Brain microvascular endothelial cell (primary cell): ENCODE measurements around the gene GRP.
A peak's percentile ranks its signal among the peaks of the same experiment; 100 is the strongest.
"Not testable (repeated sequence)": the region's sequence is repeated elsewhere in the genome, so short reads cannot be mapped to it uniquely, and the experiment has no call there.

ENCODE experiments used
- DNase-seq: peaks from one replicate; pipeline ENCODE4 v3.0.0-alpha.2; 2020
- H3K27ac ChIP-seq: fragments of 250-450 bp; sonication (Bioruptor Pico); 2 replicates; pipeline ENCODE4 v1.5.1; 2020; ENCODE audit warnings: mild to moderate bottlenecking, moderate library complexity
- H3K27me3 ChIP-seq: fragments of 250-450 bp; sonication (Bioruptor Pico); replicated peaks from 2 replicates; pipeline ENCODE4 v1.5.1; 2020; ENCODE audit warnings: mild to moderate bottlenecking
- H3K36me3 ChIP-seq: fragments of 250-450 bp; sonication (Bioruptor Pico); replicated peaks from 2 replicates; pipeline ENCODE4 v1.5.1; 2020; ENCODE audit warnings: mild to moderate bottlenecking
- H3K4me3 ChIP-seq: 2 replicates; pipeline ENCODE4 v1.5.1; 2011; ENCODE audit warnings: low read depth, mild to moderate bottlenecking, control low read depth, low read length, moderate library complexity
- CTCF ChIP-seq: IDR thresholded peaks from 2 replicates; pipeline ENCODE4 v1.5.1; 2011; ENCODE audit warnings: low read depth, mild to moderate bottlenecking, moderate library complexity, low read length, control low read depth, inconsistent platforms; ENCODE audit errors: missing control alignments
- in situ Hi-C: cut with HindIII; loops from 2 replicates; pipeline ENCODE4 v1.10.0; 2017; ENCODE audit warnings: low sequenced_read_pairs, low pct_ligation_motif_present

The GRP gene

GRCh38 chr18:59238385-59238784 lies 18.4 kb downstream of the GRP start:
- in situ Hi-C loops: no loop called here
- H3K4me3 ChIP-seq: no peak overlapping the region
- TF ChIP-seq CTCF: no peak
- no peaks in the 10 kb centered on the region for H3K36me3 ChIP-seq
- no peak for DNase-seq
- H3K27me3 ChIP-seq: no peaks in the 10 kb centered on the region
- no peak overlapping the region for H3K27ac ChIP-seq

- Histone ChIP-seq H3K4me3 (no peak overlapping the region), H3K36me3 (no peaks in the 10 kb centered on the region), H3K27ac (no peak overlapping the region), H3K27me3 (peaks cover under 1% of the 10 kb centered on the region)
- TF ChIP-seq CTCF: no peak
- DNase-seq: no peak
- in situ Hi-C loops: no loop called here
Measured at GRCh38 chr18:59239642-59240041, 19.7 kb downstream of the GRP start.

GRCh38 chr18:59242906-59243305 lies 22.9 kb downstream of the GRP start:
- no peak for DNase-seq
- in situ Hi-C loops: no loop called here
- no peak overlapping the region for H3K27ac ChIP-seq
- peaks cover 17% of the 10 kb centered on the region for H3K27me3 ChIP-seq
- no peaks in the 10 kb centered on the region for H3K36me3 ChIP-seq
- no peak for TF ChIP-seq CTCF
- no peak overlapping the region for H3K4me3 ChIP-seq

GRCh38 chr18:59246796-59247195 lies 26.8 kb downstream of the GRP start:
- no peak for DNase-seq
- no peaks in the 10 kb centered on the region for H3K36me3 ChIP-seq
- no peak overlapping the region for H3K4me3 ChIP-seq
- H3K27ac ChIP-seq: no peak overlapping the region
- peaks cover 21% of the 10 kb centered on the region for H3K27me3 ChIP-seq
- in situ Hi-C loops: no loop called here
- no peak for TF ChIP-seq CTCF

GRCh38 chr18:59249199-59249774 lies 29.3 kb downstream of the GRP start:
- in situ Hi-C loops: no loop called here
- peak; percentile 70 for DNase-seq
- Histone ChIP-seq H3K4me3 (no peak overlapping the region), H3K27me3 (peaks cover 21% of the 10 kb centered on the region), H3K27ac (no peak overlapping the region), H3K36me3 (no peaks in the 10 kb centered on the region)
- peak; percentile 86 for TF ChIP-seq CTCF

GRCh38 chr18:59255491-59255890 lies 35.5 kb downstream of the GRP start:
- H3K27ac ChIP-seq, DNase-seq, H3K4me3 ChIP-seq, in situ Hi-C loops, H3K36me3 ChIP-seq, H3K27me3 ChIP-seq: not testable (repeated sequence)

GRCh38 chr18:59261842-59262241 lies 41.9 kb downstream of the GRP start:
- in situ Hi-C loops, H3K4me3 ChIP-seq, DNase-seq, H3K36me3 ChIP-seq, H3K27ac ChIP-seq: not testable (repeated sequence)
- peaks cover 49% of the 10 kb centered on the region for H3K27me3 ChIP-seq

GRCh38 chr18:59262243-59262642 lies 42.3 kb downstream of the GRP start:
- H3K36me3 ChIP-seq, H3K4me3 ChIP-seq, in situ Hi-C loops, DNase-seq, H3K27ac ChIP-seq: not testable (repeated sequence)
- H3K27me3 ChIP-seq: peaks cover 53% of the 10 kb centered on the region
